GM10847 (cell line): ENCODE results near the gene MECP2.

Source experiments
- POLR2A ChIP-seq: IDR thresholded peaks from 2 replicates; pipeline ENCODE4 v1.6.1; 2011; ENCODE audit not compliant: insufficient read length; ENCODE audit errors: extremely low read depth

The MECP2 gene

DNA sequence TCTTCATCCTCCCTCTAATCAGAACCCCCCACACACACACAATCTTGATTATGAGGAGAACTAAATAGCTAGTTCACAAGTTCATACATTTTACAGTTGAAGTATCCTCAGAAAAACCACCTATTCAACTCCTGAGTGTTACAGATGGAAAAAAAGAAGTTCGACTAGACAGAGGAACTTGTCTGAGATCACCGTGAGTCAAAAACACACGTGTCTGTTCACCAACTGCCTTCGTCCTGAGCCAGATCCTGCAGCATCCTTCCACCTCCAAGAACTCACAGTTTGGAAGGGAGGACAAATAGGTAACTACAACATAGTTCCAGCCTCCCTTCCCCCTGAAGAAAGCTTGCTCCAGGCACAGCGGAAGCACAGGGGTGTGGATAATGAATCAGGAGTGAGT, 58.9 kb downstream of the MECP2 start:
- no peak for TF ChIP-seq POLR2A

DNA sequence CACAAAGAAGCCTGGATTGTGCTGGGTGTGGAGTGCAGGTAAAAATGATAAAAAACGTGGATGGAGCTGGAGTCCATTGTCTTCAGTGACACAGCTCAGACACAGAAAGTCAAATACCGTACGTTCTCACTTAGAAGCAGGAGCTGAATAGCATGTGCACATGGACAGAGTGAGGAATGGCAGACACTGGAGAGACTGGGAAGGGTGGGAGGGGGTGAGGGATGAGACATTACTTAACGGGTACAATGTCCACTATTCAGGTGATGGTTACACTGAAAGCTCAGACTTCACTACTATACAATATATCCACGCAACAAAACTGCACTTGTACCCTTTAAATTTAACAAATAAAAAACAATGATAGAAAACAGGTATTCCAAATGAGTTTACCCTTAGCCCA, 59.8 kb downstream of the MECP2 start:
- no peak for TF ChIP-seq POLR2A

DNA sequence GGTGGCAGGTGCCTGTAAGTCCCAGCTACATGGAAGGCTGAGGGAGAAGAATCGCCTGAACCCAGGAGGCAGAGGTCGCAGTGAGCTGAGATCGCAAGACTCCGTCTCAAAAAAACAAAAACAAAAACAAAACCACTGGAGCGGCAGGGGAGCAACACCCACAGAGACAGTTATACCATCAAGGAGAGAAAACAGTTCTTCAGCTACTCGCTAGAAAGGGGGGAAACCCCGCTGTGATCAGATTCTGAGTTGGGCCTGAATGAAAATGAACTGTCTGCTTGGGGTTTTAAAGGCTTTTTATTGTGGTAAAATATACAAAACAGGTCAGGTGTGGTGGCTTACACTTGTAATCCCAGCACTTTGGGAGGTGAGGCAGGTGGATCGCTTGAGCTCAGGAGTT, 61.0 kb downstream of the MECP2 start:
- no peak for TF ChIP-seq POLR2A

DNA sequence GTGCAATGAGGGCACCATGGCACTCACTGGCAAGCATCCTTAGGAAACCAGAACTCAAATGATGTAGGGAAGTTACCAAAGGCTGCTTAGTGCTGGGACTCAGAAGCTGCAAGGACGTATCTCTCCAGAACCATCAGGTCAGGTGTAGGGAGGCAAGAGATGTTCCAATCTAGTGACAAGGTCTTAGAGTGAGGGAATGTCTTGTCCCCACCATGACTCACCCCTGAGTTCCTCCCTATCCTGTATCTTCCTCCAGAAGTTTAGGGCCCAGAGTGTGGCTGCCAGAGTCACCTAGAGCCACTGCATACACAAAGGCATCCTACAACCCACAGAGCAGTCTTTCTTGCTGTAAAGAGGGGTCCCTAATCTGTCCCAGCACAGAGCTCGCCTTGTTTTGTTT, 63.7 kb downstream of the MECP2 start:
- TF ChIP-seq POLR2A: no peak

DNA sequence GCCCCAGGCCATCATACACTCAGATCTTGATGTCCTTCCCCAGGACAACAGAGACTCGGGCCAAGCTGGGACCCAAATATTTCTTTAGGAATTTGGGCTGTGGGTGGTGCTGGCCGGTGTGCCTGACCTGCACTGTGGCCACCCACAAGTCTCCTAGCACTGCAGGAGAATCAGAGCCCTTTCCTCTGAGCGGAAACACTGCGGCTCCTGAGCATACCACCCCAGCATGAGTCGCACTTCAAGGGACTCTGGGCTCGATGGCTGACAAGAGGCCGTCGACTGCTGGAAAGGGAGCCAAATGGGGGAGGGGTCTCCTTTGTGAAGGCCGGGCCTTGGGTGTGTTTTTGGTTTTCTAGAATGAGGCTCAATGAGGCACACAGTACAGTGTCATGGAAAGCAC, 64.9 kb downstream of the MECP2 start:
- no peak for TF ChIP-seq POLR2A

DNA sequence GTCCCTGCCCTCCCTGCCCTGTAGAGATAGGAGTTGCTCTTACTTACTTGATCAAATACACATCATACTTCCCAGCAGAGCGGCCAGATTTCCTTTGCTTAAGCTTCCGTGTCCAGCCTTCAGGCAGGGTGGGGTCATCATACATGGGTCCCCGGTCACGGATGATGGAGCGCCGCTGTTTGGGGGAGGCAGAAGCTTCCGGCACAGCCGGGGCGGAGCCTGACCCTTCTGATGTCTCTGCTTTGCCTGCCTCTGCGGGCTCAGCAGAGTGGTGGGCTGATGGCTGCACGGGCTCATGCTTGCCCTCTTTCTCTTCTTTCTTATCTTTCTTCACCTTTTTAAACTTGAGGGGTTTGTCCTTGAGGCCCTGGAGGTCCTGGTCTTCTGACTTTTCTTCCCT, 65.4 kb downstream of the MECP2 start:
- no peak for TF ChIP-seq POLR2A

DNA sequence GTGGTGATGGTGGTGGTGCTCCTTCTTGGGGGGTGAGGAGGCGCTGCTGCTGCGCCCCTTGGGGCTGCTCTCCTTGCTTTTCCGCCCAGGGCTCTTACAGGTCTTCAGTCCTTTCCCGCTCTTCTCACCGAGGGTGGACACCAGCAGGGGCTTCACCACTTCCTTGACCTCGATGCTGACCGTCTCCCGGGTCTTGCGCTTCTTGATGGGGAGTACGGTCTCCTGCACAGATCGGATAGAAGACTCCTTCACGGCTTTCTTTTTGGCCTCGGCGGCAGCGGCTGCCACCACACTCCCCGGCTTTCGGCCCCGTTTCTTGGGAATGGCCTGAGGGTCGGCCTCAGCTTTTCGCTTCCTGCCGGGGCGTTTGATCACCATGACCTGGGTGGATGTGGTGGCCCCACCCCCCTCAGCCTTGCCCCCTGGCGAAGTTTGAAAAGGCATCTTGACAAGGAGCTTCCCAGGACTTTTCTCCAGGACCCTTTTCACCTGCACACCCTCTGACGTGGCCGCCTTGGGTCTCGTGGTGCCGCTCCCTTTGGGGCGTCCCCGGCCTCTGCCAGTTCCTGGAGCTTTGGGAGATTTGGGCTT, 66.7 kb downstream of the MECP2 start:
- no peak for TF ChIP-seq POLR2A

DNA sequence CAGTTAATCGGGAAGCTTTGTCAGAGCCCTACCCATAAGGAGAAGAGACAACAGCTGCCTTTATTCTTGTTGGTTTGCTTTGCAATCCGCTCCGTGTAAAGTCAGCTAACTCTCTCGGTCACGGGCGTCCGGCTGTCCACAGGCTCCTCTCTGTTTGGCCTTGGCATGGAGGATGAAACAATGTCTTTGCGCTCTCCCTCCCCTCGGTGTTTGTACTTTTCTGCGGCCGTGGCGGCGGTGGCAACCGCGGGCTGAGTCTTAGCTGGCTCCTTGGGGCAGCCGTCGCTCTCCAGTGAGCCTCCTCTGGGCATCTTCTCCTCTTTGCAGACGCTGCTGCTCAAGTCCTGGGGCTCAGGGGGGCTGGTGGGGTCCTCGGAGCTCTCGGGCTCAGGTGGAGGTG, 67.3 kb downstream of the MECP2 start:
- TF ChIP-seq POLR2A: no peak

DNA sequence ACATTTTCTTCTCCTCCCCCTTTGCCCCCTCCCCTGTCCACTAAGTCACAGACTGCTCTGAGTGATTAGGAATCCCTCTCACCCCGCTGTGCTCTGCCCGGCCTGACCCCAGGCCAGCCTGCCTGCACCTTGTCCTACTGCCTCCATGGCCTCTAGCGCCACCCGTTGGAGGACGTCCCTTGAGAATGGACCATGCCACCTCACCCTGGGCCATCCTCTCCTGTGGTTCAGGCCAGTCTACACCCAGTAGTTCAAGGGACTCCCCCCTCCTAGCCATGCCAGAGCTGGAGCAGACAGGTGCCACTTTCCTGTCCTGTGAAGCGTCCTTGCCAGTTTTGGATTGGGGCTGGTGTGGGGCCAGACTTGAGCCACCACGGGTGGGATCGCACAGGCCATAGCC, 68.1 kb downstream of the MECP2 start:
- no peak for TF ChIP-seq POLR2A

DNA sequence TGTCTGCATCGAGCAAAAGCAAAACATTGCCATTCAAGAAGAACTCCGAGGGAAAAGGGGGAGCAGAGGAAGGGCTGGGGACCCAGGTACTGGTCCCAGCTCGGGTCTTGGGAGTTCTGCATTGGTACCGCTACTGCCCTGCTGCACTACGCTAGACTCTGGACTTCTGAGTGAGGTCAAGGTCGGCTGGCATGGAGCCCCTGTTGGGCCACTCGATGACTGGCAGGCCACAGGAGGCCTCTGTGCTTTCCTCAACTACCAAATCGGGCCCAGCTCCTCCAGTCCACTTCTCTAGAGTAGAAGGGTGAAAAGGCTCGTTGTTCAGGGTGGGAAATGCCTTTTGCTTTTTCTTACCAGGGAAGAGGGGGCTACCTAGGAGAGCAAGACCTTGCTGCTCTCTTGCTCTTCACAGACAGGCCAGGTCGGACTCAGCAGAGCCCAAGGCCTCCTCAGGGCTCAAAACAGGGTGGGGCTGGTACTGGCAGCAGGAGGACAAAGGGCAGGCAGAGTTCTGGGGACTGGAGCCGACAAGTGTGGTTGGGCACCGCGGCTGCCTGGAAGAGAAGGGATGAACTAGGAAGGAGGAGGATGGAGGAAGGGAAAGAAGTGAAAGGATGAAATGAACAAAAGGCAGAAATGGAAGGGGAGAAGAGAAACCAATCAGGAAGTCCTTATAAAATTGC, 68.9 kb downstream of the MECP2 start:
- no peak for TF ChIP-seq POLR2A

DNA sequence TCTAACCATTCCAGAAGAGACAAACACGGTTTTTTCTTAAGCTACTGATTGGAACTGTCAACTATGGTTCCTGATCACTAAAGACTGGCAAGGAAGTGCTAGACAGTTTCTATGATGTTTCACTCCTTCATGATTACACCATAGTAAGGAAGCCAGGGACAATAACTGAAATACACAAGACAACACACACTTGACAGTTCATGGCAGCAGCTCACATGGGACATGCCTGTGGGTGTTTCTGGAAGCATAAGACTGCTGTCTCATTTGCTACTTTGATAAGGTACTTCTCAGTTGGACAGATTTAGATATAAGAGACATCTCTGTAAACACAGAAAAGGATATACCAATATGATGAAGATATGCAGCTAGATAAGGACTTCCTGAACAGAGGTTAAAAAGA, 69.5 kb downstream of the MECP2 start:
- TF ChIP-seq POLR2A: no peak

DNA sequence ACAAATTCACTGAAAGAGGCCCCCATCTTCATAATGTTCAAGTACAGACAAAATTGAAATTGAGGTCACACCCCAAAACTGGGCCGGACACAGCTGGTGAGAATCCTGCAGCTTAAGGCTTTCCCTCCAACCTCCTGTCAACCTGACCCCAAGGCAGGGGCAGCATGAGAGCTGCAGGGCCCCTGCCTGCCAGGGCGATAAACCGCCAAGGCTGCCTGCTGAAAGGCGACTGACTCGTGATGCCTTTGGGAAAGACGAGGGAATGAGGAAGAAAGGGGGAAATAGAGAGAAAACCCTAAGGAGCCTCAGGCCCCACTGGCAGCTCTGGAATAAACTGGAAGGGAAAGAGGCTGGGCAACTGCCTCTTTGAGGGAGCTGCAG, 70.5 kb downstream of the MECP2 start:
- no peak for TF ChIP-seq POLR2A

DNA sequence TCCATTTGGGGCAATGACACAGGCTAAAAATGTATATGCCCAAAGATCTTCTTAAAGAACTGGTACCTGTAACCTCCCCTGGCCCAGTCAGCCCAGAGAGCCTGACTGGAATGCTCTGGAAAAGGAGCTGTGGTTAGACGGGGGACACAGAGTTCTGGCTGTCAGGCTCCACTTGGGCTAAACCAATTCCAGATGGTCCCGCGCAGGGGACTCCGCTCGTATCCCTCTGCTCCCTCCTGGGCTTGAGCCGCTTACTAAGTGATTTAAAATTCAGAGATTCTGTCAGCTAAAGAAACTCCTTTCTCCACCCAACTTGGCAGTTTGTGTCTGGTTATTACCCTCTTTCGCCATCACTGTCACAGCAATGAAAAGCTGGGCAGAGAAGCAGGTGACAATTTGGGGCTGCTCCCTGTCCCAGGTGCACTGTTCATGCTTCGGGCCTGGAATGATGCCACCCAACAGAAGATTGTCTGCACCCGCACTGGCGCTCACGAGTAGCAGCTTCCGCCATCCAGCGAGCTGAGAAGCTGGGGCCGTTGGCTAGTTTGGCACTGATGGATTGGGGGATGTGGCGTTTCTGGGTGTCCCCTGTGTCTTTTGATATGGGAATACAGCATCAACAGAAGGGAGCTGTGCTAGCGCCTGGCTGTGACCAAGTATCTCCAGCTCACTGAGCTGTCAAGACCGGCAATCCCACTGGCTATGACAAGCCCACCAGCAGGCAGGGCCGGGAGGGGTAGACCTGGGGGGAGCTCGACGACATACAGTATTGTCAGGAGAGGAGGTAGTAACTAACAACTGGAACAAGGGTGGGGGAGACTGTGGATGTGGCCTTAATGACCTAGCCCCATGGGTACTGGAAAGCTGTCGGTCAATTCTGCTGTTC, 71.1 kb downstream of the MECP2 start:
- no peak for TF ChIP-seq POLR2A

DNA sequence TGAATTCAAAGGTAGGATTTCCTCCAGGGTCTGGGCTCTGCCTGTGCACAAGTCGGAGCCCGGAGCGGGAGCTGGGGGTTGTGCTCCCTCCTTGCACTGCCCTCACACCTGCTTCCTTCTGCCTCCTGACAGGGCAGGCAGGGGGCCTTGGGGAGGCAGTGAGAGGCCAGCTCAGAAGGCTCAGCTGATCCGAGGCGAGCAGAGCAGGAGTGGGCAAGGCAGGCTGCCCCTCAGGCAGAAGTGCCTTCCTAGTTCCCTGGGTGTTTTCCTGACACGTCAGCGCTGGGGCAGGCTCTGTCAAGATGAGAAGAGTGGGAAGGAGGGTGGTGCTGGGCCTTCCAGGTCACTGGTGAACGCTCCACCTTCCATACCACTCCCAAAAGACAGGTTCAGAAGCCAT, 72.3 kb downstream of the MECP2 start:
- no peak for TF ChIP-seq POLR2A

DNA sequence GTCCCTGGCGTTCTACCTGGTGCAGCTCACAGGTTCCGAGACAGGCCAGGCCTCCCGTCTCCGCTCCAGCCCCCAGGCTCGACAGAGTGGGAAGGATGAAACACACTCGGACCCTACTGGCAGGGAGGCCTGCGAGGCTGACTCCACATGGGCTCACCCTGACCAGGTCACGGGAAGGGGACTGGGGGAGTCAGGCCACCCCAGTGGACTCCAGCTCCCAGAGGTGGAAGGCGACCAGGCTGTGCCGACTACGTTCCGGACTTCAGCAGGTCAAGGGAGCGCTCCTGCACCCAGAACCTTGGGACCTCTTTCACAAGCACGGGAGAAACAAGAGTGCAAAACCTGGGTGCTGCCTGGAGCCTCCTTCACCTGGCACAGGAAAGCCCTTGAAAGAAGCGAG, 73.2 kb downstream of the MECP2 start:
- no peak for TF ChIP-seq POLR2A

DNA sequence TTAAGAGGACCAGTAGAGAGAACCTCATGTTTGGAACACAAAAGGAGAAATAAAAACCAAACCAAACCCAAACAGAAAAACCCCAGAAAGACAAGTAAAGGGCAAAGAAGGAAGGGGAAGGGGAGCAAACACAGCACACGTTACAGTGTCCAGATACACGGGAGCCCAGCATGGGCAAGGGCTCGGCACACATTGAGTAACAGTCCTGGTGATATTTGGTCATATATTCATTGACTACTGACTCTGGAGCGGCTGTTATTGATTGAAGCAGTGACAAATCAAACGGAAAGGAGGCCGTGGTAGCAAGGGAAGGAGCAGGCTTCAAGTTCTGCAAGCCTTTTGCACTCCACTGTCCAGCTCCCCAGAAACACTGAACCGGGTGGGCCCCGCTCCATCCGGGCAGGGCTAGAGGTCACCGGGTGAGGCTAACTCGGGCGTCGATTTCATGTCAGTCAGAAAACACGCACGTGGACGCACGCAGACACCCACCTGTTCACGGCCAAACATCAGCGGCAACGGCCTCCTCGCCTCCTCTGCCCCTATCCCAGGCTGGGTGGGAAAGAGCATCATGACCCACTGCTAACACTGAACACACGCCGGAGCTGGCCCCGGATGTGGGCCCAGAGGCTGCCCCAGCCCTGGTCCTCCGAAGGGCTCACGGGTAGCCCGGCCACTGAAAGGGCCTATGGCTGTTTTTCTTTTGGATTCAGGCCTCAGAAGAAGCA, 74.1 kb downstream of the MECP2 start:
- TF ChIP-seq POLR2A: no peak
